GM20000 (cell line): ENCODE results near the gene SYT17.

Experiments
- DNase-seq: peaks from one replicate; pipeline ENCODE4 v3.0.0; 2012; ENCODE audit warnings: low spot score
- TF ChIP-seq, protein P1 (sequence below): IDR thresholded peaks from 2 replicates; pipeline ENCODE4 v1.5.1; 2012; ENCODE audit warnings: mild to moderate bottlenecking, control low read depth; ENCODE audit errors: extremely low read depth, missing control alignments

SYT17 gene

GRCh38 chr16:19140396-19140795, 27.6 kb upstream of the SYT17 start:
- TF ChIP-seq, protein P1, sequence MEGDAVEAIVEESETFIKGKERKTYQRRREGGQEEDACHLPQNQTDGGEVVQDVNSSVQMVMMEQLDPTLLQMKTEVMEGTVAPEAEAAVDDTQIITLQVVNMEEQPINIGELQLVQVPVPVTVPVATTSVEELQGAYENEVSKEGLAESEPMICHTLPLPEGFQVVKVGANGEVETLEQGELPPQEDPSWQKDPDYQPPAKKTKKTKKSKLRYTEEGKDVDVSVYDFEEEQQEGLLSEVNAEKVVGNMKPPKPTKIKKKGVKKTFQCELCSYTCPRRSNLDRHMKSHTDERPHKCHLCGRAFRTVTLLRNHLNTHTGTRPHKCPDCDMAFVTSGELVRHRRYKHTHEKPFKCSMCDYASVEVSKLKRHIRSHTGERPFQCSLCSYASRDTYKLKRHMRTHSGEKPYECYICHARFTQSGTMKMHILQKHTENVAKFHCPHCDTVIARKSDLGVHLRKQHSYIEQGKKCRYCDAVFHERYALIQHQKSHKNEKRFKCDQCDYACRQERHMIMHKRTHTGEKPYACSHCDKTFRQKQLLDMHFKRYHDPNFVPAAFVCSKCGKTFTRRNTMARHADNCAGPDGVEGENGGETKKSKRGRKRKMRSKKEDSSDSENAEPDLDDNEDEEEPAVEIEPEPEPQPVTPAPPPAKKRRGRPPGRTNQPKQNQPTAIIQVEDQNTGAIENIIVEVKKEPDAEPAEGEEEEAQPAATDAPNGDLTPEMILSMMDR, result no peak

DNA sequence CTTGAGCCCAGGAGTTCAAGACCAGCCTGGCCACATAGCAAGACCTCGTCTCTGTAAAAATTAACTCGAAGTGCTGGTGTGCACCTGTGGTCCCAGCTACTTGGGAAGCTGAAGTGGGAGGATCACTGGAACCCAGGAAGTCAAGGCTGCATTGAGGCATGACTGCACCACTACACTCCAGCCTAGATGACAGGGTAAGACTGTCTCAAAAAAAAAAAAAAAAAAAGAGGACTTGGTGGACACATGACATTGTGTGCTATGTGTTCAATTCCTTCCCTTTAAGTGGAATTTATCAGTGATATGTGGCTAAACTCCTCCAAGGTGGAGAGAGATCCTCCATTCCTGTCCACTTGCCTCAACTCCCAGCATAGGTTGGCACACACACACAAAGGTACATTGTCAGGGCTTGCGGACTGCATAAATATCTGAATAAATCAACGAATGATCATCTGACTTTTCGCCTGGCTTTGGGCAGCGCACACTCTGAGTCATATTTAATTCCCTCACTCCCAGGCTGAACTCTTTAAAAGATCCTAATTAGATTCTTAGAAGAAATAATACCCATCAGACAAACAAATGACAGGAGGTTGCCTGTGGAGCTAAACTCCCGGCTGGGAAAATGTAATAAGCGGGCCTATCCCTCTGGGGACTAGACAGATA, 25.0 kb upstream of the SYT17 start:
- TF ChIP-seq, protein P1, result no peak

More at GRCh38 chr16:19140396-19140795, 27.6 kb upstream of the SYT17 start:
- no peak for DNase-seq

DNA sequence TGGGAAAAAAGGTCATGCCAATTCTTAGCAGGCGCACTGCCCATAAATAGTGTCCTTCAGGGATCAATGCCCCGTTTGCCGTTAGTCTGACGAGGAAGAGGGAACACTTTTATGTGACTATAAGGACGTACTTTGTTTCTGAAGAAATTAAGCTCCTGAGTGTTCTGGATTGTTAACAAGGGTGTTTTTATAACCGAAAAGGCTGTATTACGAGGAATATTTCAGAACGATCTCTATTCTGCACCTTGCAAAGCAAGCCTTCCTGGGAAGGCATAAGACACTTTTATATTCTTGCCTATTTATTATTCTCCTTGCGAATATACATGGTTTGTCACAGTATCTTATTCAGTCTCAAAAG, 24.5 kb upstream of the SYT17 start:
- TF ChIP-seq, protein P1, result no peak
- DNase-seq, result no peak

More for the DNA sequence above, 25.0 kb upstream of the SYT17 start:
- DNase-seq, result no peak

GRCh38 chr16:19145010-19145409, 23.0 kb upstream of the SYT17 start:
- TF ChIP-seq, protein P1, result no peak

GRCh38 chr16:19147126-19147525, 20.9 kb upstream of the SYT17 start:
- DNase-seq, result no peak
- TF ChIP-seq, protein P1, result no peak

More at GRCh38 chr16:19145010-19145409, 23.0 kb upstream of the SYT17 start:
- DNase-seq, result no peak

- TF ChIP-seq, protein P1, result no peak
- no peak for DNase-seq
Measured at GRCh38 chr16:19147627-19148026, 20.4 kb upstream of the SYT17 start.

DNA sequence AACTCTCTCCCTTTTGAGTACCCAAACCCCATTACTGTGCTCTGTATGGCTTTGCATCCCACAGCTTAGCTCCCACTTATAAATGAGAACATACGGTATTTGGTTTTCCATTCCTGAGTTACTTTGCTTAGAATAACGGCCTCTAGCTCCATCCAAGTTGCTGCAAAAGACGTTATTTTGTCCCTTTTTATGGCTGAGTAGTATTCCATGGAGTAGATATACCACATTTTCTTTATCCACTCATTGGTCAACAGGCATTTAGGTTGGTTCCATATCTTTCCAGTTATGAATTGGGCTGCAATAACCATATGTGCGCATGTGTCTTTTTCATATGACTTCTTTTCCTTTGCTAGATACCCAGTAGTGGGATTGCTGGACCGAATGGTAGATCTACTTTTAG, 19.9 kb upstream of the SYT17 start:
- TF ChIP-seq, protein P1, result no peak
- no peak for DNase-seq
